OCI-M1 (cell line): Measurements from ENCODE around the gene EVI5.
A peak's percentile ranks its signal among the peaks of the same experiment; 100 is the strongest.

Experiments
- DNase-seq: peaks from one replicate; lab custom pipeline; 2025; lab: John Stamatoyannopoulos, UW

EVI5 gene

GRCh38 chr1:92483610-92484471, 301.1 kb downstream of the EVI5 start:
- DNase-seq = peak; percentile 30

GRCh38 chr1:92482665-92483609, 302.0 kb downstream of the EVI5 start:
- DNase-seq = no peak

GRCh38 chr1:92481971-92482664, 302.8 kb downstream of the EVI5 start:
- no peak for DNase-seq

- no peak for DNase-seq
Observed at GRCh38 chr1:92481599-92481925, 303.3 kb downstream of the EVI5 start.

- DNase-seq = no peak
Observed at GRCh38 chr1:92480813-92481598, 303.9 kb downstream of the EVI5 start.

GRCh38 chr1:92480200-92480812, 304.6 kb downstream of the EVI5 start:
- no peak for DNase-seq

- no peak for DNase-seq
Observed at GRCh38 chr1:92479587-92479986, 305.3 kb downstream of the EVI5 start.

- no peak for DNase-seq
Observed at GRCh38 chr1:92478393-92478792, 306.5 kb downstream of the EVI5 start.

GRCh38 chr1:92476071-92476631, 308.8 kb downstream of the EVI5 start:
- DNase-seq = no peak

GRCh38 chr1:92475029-92475428, 309.9 kb downstream of the EVI5 start:
- DNase-seq = no peak

GRCh38 chr1:92473781-92474495, 311.0 kb downstream of the EVI5 start:
- no peak for DNase-seq

- no peak for DNase-seq
Observed at GRCh38 chr1:92470216-92470615, 314.7 kb downstream of the EVI5 start.

GRCh38 chr1:92466683-92467352, 318.1 kb downstream of the EVI5 start:
- peak; percentile 71 for DNase-seq

- peak; percentile 44 for DNase-seq
Observed at GRCh38 chr1:92465256-92465647, 319.7 kb downstream of the EVI5 start.

- DNase-seq = no peak
Observed at GRCh38 chr1:92464588-92465255, 320.2 kb downstream of the EVI5 start.

GRCh38 chr1:92461364-92462097, 323.4 kb downstream of the EVI5 start:
- peak; percentile 91 for DNase-seq

GRCh38 chr1:92459871-92460320, 325.0 kb downstream of the EVI5 start:
- peak; percentile 97 for DNase-seq
